B cell (primary cell): Measurements from ENCODE around the gene PPP2R1A. TPM values are rescaled to one million over a fixed set of nuclear protein-coding genes. Genes with fewer than 3 reads are reported as not detected.

Experiments
- ATAC-seq: fragments of 200-7000 bp; cut with Tn5 transposase; one replicate; pipeline ENCODE4 v1.10.0; 2021; ENCODE audit warnings: low read depth, mild to moderate bottlenecking, moderate number of reproducible peaks, moderate library complexity
- CTCF ChIA-PET: fragments of 350-600 bp; sonication (Branson Sonifier 250); formaldehyde crosslinking; loops from one replicate; lab custom pipeline; 2021; ENCODE audit warnings: antibody characterized with exemption, inconsistent platforms; lab: Charles Lee
- POLR2A ChIA-PET: fragments of 350-600 bp; sonication (Branson Sonifier 250); formaldehyde crosslinking; loops from one replicate; lab custom pipeline; 2021; ENCODE audit warnings: antibody characterized with exemption; lab: Charles Lee
- DNase-seq: peaks from one replicate; pipeline ENCODE4 v3.0.0; 2013
- H2AFZ ChIP-seq: 2 replicates; pipeline ENCODE4 v1.6.1; 2012; ENCODE audit warnings: mild to moderate bottlenecking, low read depth, low read length; ENCODE audit not compliant: insufficient read depth, poor library complexity, severe bottlenecking
- H3K27ac ChIP-seq, 2 donors: 1 replicate in 1 of 2; 2 replicates in 1 of 2; pipeline ENCODE4 v1.5.1; 2012 to 2013; ENCODE audit warnings: low read length in 2 of 2, mild to moderate bottlenecking in 2 of 2, moderate library complexity in 1 of 2
- H3K27me3 ChIP-seq, 4 experiments: fragments of 200-600 bp in 1 of 4; sonication (generic) in 1 of 4; replicated peaks in 1 of 4; 1 replicate in 2 of 4; 2 replicates in 2 of 4; pipeline versions ENCODE4 v1.6.1 to v1.7.0; 2013 to 2016; ENCODE audit warnings: low read length in 3 of 4, mild to moderate bottlenecking in 2 of 4, mixed read lengths in 1 of 4, moderate library complexity in 1 of 4; ENCODE audit not compliant: insufficient read depth in 4 of 4, control insufficient read depth in 3 of 4; ENCODE audit errors: control extremely low read depth in 1 of 4
- H3K36me3 ChIP-seq, 2 experiments: replicated peaks in 1 of 2; 1 replicate in 1 of 2; 2 replicates in 1 of 2; pipeline versions ENCODE4 v1.6.1 to v1.7.1; 2013; ENCODE audit warnings: low read length in 1 of 2; ENCODE audit not compliant: insufficient read depth in 2 of 2, control insufficient read depth in 1 of 2; ENCODE audit errors: control extremely low read depth in 1 of 2, extremely low read depth in 1 of 2
- H3K4me1 ChIP-seq, 2 donors: fragments of 200-600 bp in 1 of 2; sonication (generic) in 1 of 2; 1 replicate in 1 of 2; 2 replicates in 1 of 2; pipeline versions ENCODE4 v1.5.1 to v1.6.1; 2013 to 2017; ENCODE audit warnings: low read length in 2 of 2; ENCODE audit not compliant: control insufficient read depth in 2 of 2, insufficient read depth in 2 of 2
- H3K4me2 ChIP-seq: replicated peaks from 2 replicates; pipeline ENCODE3; 2012; ENCODE audit warnings: mild to moderate bottlenecking, low read depth, low read length; ENCODE audit not compliant: poor library complexity, severe bottlenecking
- H3K4me3 ChIP-seq, 5 experiments: fragments of 200-600 bp in 1 of 5; sonication (generic) in 1 of 5; 1 replicate in 3 of 5; 2 replicates in 2 of 5; pipeline versions ENCODE4 v1.5.1 to v1.7.0; 2011 to 2016; ENCODE audit warnings: low read length in 4 of 5, mild to moderate bottlenecking in 4 of 5, low read depth in 2 of 5, control low read depth in 1 of 5, moderate library complexity in 1 of 5; ENCODE audit not compliant: insufficient read depth in 1 of 5; ENCODE audit errors: control extremely low read depth in 1 of 5, extremely low read depth in 1 of 5
- H3K79me2 ChIP-seq: fragments of 200-600 bp; sonication (generic); one replicate; pipeline ENCODE4 v1.6.0; 2016; ENCODE audit warnings: low read length; ENCODE audit not compliant: control insufficient read depth, insufficient read depth
- H3K9ac ChIP-seq: fragments of 200-600 bp; sonication (generic); 2 replicates; pipeline ENCODE4 v1.6.1; 2017; ENCODE audit warnings: mild to moderate bottlenecking, low read length, moderate library complexity
- H3K9me3 ChIP-seq, 3 donors: one replicate each; pipeline versions ENCODE4 v1.6.1 to v1.7.1; 2013; ENCODE audit warnings: low read length in 2 of 3; ENCODE audit not compliant: control insufficient read depth in 2 of 3, insufficient read depth in 1 of 3; ENCODE audit errors: control extremely low read depth in 1 of 3
- H4K20me1 ChIP-seq: 2 replicates; pipeline ENCODE4 v1.6.0; 2012; ENCODE audit warnings: mild to moderate bottlenecking, low read length; ENCODE audit not compliant: insufficient read depth, control insufficient read depth, poor library complexity, severe bottlenecking
- H3K27ac Mint-ChIP-seq: one replicate; pipeline ENCODE4 v1.8.0; 2021; ENCODE audit warnings: mixed read lengths
- H3K27me3 Mint-ChIP-seq: one replicate; pipeline ENCODE4 v1.8.0; 2021; ENCODE audit warnings: mixed read lengths
- H3K4me1 Mint-ChIP-seq: one replicate; pipeline ENCODE4 v1.8.0; 2021; ENCODE audit warnings: mixed read lengths
- H3K4me3 Mint-ChIP-seq: one replicate; pipeline ENCODE4 v1.8.0; 2021; ENCODE audit warnings: mixed read lengths
- H3K9me3 Mint-ChIP-seq: one replicate; pipeline ENCODE4 v1.8.0; 2022; ENCODE audit warnings: mixed read lengths; ENCODE audit not compliant: insufficient read depth
- CTCF ChIP-seq: fragments of 200-600 bp; IDR thresholded peaks from one replicate; pipeline ENCODE4 v1.8.0; 2022; ENCODE audit warnings: antibody characterized with exemption, mild to moderate bottlenecking
- EZH2 ChIP-seq: IDR thresholded peaks from 2 replicates; pipeline ENCODE4 v1.6.1; 2012; ENCODE audit warnings: borderline replicate concordance, low read depth, mild to moderate bottlenecking, moderate library complexity, low read length; ENCODE audit not compliant: insufficient read depth, poor library complexity, severe bottlenecking
- WGBS: methylation state at CpG from one replicate; pipeline ENCODE4 v1.1.5; 2013; ENCODE audit warnings: missing lambda C conversion rate; ENCODE audit not compliant: insufficient coverage; 5-methylcytosine and 5-hydroxymethylcytosine counted together
- intact Hi-C: fragments of 100-400 bp; cut with micrococcal nuclease; formaldehyde crosslinking; loops from one replicate; pipeline ENCODE4 v1.10.0; 2022
- polyA plus RNA-seq: library from polyadenylated mRNA; depleted of rRNA; stranded (reverse); fragments of >200 nt; gene quantifications from 2 replicates; pipeline ENCODE4 v1.2.3, GENCODE V29; 2012
- total RNA-seq, 2 donors: library from RNA; stranded (reverse); fragments of 120-200 nt in 1 of 2; gene quantifications; 1 replicate in 1 of 2; 2 replicates in 1 of 2; pipeline versions ENCODE4 v1.2.3 to v1.2.4, GENCODE V29; 2013 to 2022

Gene PPP2R1A
- total and polyA plus RNA-seq, 2 donors (not counting 1 experiment from before 2014, with no cell fraction given), result 108 to 202 TPM

- POLR2A ChIA-PET, result no interaction called here
- CTCF ChIA-PET, result no interaction called here
- peaks cover 32% of the 10 kb centered on the region for H3K79me2 ChIP-seq
- H3K27me3 Mint-ChIP-seq, result no peaks in the 10 kb centered on the region
- no peak overlapping the region for H3K4me3 ChIP-seq
- ATAC-seq (no peak), DNase-seq (no peak)
- TF ChIP-seq EZH2 (no peak), CTCF (no peak)
- peaks cover 36 to 99% of the 10 kb centered on the region in 2 experiments for H3K36me3 ChIP-seq
- H3K4me1 ChIP-seq, result no peaks in the 10 kb centered on the region
- H3K4me1 Mint-ChIP-seq, result no peaks in the 10 kb centered on the region
- peaks cover 57% of the 10 kb centered on the region for H4K20me1 ChIP-seq
- no peaks in the 10 kb centered on the region for H3K9me3 Mint-ChIP-seq
- H3K4me3 Mint-ChIP-seq, result no peak overlapping the region
- no peak overlapping the region for H3K27ac ChIP-seq
- H3K27me3 ChIP-seq, result no peaks in the 10 kb centered on the region
- no peak overlapping the region for H3K4me2 ChIP-seq
- H3K9me3 ChIP-seq, result no peaks in the 10 kb centered on the region
- H2AFZ ChIP-seq, result no peak overlapping the region
- no peak overlapping the region for H3K9ac ChIP-seq
- no peak overlapping the region for H3K27ac Mint-ChIP-seq
- WGBS, result 98% methylated on average over 3 of the region's 5 CpGs
- intact Hi-C loops, result no loop called here
Measured at GRCh38 chr19:52217576-52217975, 27.7 kb downstream of the PPP2R1A start.

- no peak overlapping the region for H2AFZ ChIP-seq
- H4K20me1 ChIP-seq, result peaks cover 47% of the 10 kb centered on the region
- Mint-ChIP-seq H3K4me1 (peaks cover 15% of the 10 kb centered on the region), H3K4me3 (no peak overlapping the region), H3K9me3 (no peaks in the 10 kb centered on the region), H3K27me3 (no peaks in the 10 kb centered on the region), H3K27ac (no peak overlapping the region)
- CTCF ChIA-PET, result interaction anchor here (1.5 kb wide), 1 partner anchor 81 kb away, joined by 5 read pairs; no protein-coding TSS in a partner anchor
- no peak overlapping the region for H3K9ac ChIP-seq
- H3K4me3 ChIP-seq, result no peak overlapping the region
- intact Hi-C loops, result no loop called here
- POLR2A ChIA-PET, result no interaction called here
- DNase-seq, result no peak
- no peak overlapping the region for H3K4me2 ChIP-seq
- TF ChIP-seq EZH2 (no peak), CTCF (no peak)
- 94% methylated on average over 7 of the region's 8 CpGs for WGBS
- H3K36me3 ChIP-seq, result peaks cover 49 to 99% of the 10 kb centered on the region in 2 experiments
- no peaks in the 10 kb centered on the region for H3K4me1 ChIP-seq
- H3K9me3 ChIP-seq, result no peaks in the 10 kb centered on the region
- H3K27ac ChIP-seq, result no peak overlapping the region
- peaks cover 16% of the 10 kb centered on the region for H3K79me2 ChIP-seq
- no peaks in the 10 kb centered on the region for H3K27me3 ChIP-seq
- no peak for ATAC-seq
Measured at GRCh38 chr19:52219611-52220010, 29.8 kb downstream of the PPP2R1A start.
